GM23248 (cell line): ENCODE data around the gene PRUNE2. TPM values are rescaled to one million over a fixed set of nuclear protein-coding genes. Genes with fewer than 3 reads are reported as not detected.

Experiments used
- DNase-seq: peaks from one replicate; pipeline ENCODE4 v3.0.0-alpha.2; 2015
- H2AFZ ChIP-seq: fragments of 200-600 bp; sonication (generic); 2 replicates; pipeline ENCODE4 v1.6.1; 2016; ENCODE audit warnings: antibody characterized with exemption
- H3F3A ChIP-seq: fragments of 200-600 bp; sonication (generic); 2 replicates; pipeline ENCODE4 v1.6.1; 2016; ENCODE audit warnings: mild to moderate bottlenecking, antibody characterized with exemption, mixed run types; ENCODE audit not compliant: insufficient read depth
- H3K27ac ChIP-seq: fragments of 200-600 bp; sonication (generic); 2 replicates; pipeline ENCODE4 v1.5.1; 2016; ENCODE audit warnings: mild to moderate bottlenecking
- H3K27me3 ChIP-seq: fragments of 200-600 bp; sonication (generic); replicated peaks from 2 replicates; pipeline ENCODE4 v1.6.1; 2016; ENCODE audit warnings: mild to moderate bottlenecking; ENCODE audit not compliant: insufficient read depth
- H3K36me3 ChIP-seq: fragments of 200-600 bp; sonication (generic); 2 replicates; pipeline ENCODE4 v1.6.1; 2016; ENCODE audit warnings: low read depth, mild to moderate bottlenecking
- H3K4me1 ChIP-seq: fragments of 200-600 bp; sonication (generic); 2 replicates; pipeline ENCODE4 v1.6.1; 2016; ENCODE audit warnings: mild to moderate bottlenecking; ENCODE audit not compliant: insufficient read depth
- H3K4me2 ChIP-seq: fragments of 200-600 bp; sonication (generic); one replicate; pipeline ENCODE4 v1.6.1; 2016; ENCODE audit warnings: mild to moderate bottlenecking; ENCODE audit not compliant: unreplicated experiment
- H3K4me3 ChIP-seq: fragments of 200-600 bp; sonication (generic); 2 replicates; pipeline ENCODE4 v1.5.1; 2016; ENCODE audit warnings: mild to moderate bottlenecking
- H3K79me2 ChIP-seq: fragments of 200-600 bp; sonication (generic); 2 replicates; pipeline ENCODE4 v1.6.1; 2016; ENCODE audit warnings: mild to moderate bottlenecking; ENCODE audit not compliant: insufficient read depth
- H3K9ac ChIP-seq: fragments of 200-600 bp; sonication (generic); 2 replicates; pipeline ENCODE4 v1.6.1; 2016; ENCODE audit warnings: mild to moderate bottlenecking
- H3K9me2 ChIP-seq: fragments of 200-600 bp; sonication (generic); 2 replicates; pipeline ENCODE4 v1.6.1; 2016; ENCODE audit warnings: mixed run types, mild to moderate bottlenecking, moderate library complexity; ENCODE audit not compliant: insufficient read depth
- H3K9me3 ChIP-seq: fragments of 200-600 bp; sonication (generic); one replicate; pipeline ENCODE4 v1.6.1; 2017; ENCODE audit warnings: low read depth
- H4K20me1 ChIP-seq: fragments of 200-600 bp; sonication (generic); 2 replicates; pipeline ENCODE4 v1.6.0; 2016; ENCODE audit not compliant: insufficient read depth
- EZH2 ChIP-seq: fragments of 200-600 bp; sonication (generic); IDR thresholded peaks from 2 replicates; pipeline ENCODE4 v1.6.1; 2018; ENCODE audit warnings: antibody characterized with exemption, mild to moderate bottlenecking; ENCODE audit not compliant: insufficient read depth, poor library complexity, severe bottlenecking
- EZH2phosphoT487 ChIP-seq: fragments of 200-600 bp; sonication (generic); IDR thresholded peaks from 2 replicates; pipeline ENCODE4 v1.6.1; 2018; ENCODE audit warnings: antibody characterized with exemption, moderate library complexity, mild to moderate bottlenecking, low read depth; ENCODE audit not compliant: insufficient read depth
- WGBS, 2 experiments: methylation state at CpG; one replicate each; pipeline ENCODE4 v1.1.6; 2015 to 2017; ENCODE audit warnings: low lambda C conversion rate in 2 of 2, low coverage in 1 of 2; ENCODE audit errors: missing lambda C conversion rate in 2 of 2; 5-methylcytosine and 5-hydroxymethylcytosine counted together
- in situ Hi-C: fragments of 300-500 bp; cut with MboI; formaldehyde crosslinking; loops from 2 replicates; pipeline ENCODE4 v1.15.0; 2020
- polyA plus RNA-seq: library from polyadenylated mRNA; unstranded; fragments of >200 nt; fragmentation: Nextera tagmentation; extraction: Ambion mirVana; gene quantifications from 2 replicates; pipeline ENCODE4 v1.2.1, GENCODE V29; 2016
- total RNA-seq: library from RNA; depleted of rRNA; stranded (reverse); fragments of >200 nt; shearing (Covaris generic); gene quantifications from 2 replicates; pipeline ENCODE4 v1.2.3, GENCODE V29; 2014

Gene PRUNE2
- total and polyA plus RNA-seq, 2 experiments from 2014 or later, result 2.0 to 8.8 TPM

DNA sequence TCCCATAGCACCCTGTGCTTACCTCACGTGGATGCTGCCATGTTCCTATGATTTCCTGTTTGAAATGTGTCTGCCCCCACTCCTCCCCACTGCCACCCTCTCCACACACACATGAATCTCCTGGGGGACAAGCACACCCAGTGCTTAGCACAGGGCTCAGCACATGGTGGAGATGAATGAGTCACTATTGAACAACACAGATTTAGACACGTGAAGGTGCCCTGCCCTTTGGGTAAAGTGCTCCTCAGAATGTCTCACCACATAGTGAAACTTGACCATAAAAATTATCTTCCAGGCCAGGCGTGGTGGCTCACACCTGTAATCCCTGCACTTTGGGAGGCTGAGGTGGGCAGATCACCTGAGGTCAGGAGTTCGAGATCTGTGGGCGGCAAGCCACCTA lies 240.5 kb downstream of the PRUNE2 start:
- Histone ChIP-seq H3K27me3 (no peaks in the 10 kb centered on the region), H3K9ac (no peak overlapping the region), H3F3A (peaks cover 6% of the 10 kb centered on the region; the same call in 1 of the 2 replicates), H2AFZ (no peak overlapping the region), H4K20me1 (no peaks in the 10 kb centered on the region), H3K36me3 (no peaks in the 10 kb centered on the region), H3K79me2 (no peaks in the 10 kb centered on the region), H3K9me2 (no peaks in the 10 kb centered on the region), H3K9me3 (no peaks in the 10 kb centered on the region), H3K27ac (no peak overlapping the region), H3K4me3 (no peak overlapping the region), H3K4me1 (peaks cover 17% of the 10 kb centered on the region), H3K4me2 (no peak overlapping the region)
- TF ChIP-seq EZH2phosphoT487, result no peak
- TF ChIP-seq EZH2, result no peak
- DNase-seq, result no peak
- in situ Hi-C loops, result no loop called here
- 89 to 92% methylated on average over 5 of the region's 5 CpGs for WGBS, 2 experiments

- H3K4me2 ChIP-seq, result no peak overlapping the region
- peaks cover 17% of the 10 kb centered on the region for H3K4me1 ChIP-seq
- no peak overlapping the region for H3K27ac ChIP-seq
- no peaks in the 10 kb centered on the region for H3K27me3 ChIP-seq
- no peak for DNase-seq
- H4K20me1 ChIP-seq, result no peaks in the 10 kb centered on the region
- H3K9me3 ChIP-seq, result no peaks in the 10 kb centered on the region
- in situ Hi-C loops, result loop anchor here (5.0 kb wide), 1 partner anchor 217 kb away; no protein-coding TSS in a partner anchor
- 58 to 78% methylated on average over 1 of the region's 1 CpG for WGBS, 2 experiments
- H3K36me3 ChIP-seq, result no peaks in the 10 kb centered on the region
- no peak overlapping the region for H2AFZ ChIP-seq
- H3F3A ChIP-seq, result peaks cover 6% of the 10 kb centered on the region; the same call in 1 of the 2 replicates
- no peaks in the 10 kb centered on the region for H3K79me2 ChIP-seq
- no peaks in the 10 kb centered on the region for H3K9me2 ChIP-seq
- H3K4me3 ChIP-seq, result no peak overlapping the region
- TF ChIP-seq EZH2 (no peak), EZH2phosphoT487 (no peak)
- no peak overlapping the region for H3K9ac ChIP-seq
Measured at GRCh38 chr9:76664120-76664519, 241.8 kb downstream of the PRUNE2 start.

DNA sequence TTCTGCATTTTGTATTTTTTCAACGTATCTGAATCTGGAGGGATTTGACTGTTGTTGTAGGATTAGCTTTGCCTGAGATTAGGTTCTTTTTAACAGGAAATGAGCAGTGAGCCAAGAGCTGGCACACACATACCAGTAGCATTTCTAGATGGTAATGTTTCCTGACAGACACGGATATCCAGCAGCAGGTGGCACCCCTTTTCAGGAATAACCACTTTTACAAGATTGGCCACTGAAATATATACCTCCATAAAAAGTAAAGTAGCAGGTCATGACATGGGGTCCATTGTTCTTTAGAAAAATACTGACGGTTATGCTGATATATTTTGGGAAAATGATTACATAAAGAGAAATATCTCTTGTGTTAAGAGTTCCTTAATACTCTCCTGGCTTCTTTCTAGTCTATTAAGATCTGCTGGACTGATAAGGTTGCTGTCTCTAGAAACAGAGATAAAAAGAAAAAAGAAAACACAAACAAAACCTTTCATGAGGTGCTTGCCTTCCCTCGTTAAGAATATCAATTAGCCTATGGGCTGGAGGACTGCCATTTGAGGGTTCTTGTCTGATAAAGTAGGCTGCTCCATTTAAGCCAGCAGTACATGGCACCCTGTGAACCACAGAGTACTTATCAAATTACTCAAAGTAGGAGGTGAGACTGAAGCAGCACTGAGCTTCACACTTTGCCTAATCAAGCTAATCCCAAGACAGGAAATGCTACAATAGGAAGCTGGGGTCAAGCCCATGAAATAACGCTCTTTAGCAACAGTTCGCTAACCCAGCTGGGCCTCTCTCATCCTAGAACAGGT lies 243.2 kb downstream of the PRUNE2 start:
- H3K4me3 ChIP-seq, result no peak overlapping the region
- no peak overlapping the region for H2AFZ ChIP-seq
- peaks cover 17% of the 10 kb centered on the region for H3K4me1 ChIP-seq
- no peak overlapping the region for H3K27ac ChIP-seq
- no peaks in the 10 kb centered on the region for H3K9me2 ChIP-seq
- 67 to 73% methylated on average over 6 of the region's 6 CpGs for WGBS, 2 experiments
- TF ChIP-seq EZH2, result no peak
- TF ChIP-seq EZH2phosphoT487, result no peak
- H3K36me3 ChIP-seq, result no peaks in the 10 kb centered on the region
- no peaks in the 10 kb centered on the region for H3K9me3 ChIP-seq
- in situ Hi-C loops, result loop anchor here (5.0 kb wide), 1 partner anchor 215 kb away; no protein-coding TSS in a partner anchor
- H3K9ac ChIP-seq, result no peak overlapping the region
- DNase-seq, result no peak
- H3F3A ChIP-seq, result peaks cover 2% of the 10 kb centered on the region; the same call in 1 of the 2 replicates
- no peaks in the 10 kb centered on the region for H4K20me1 ChIP-seq
- no peak overlapping the region for H3K4me2 ChIP-seq
- no peaks in the 10 kb centered on the region for H3K27me3 ChIP-seq
- H3K79me2 ChIP-seq, result no peaks in the 10 kb centered on the region

GRCh38 chr9:76658510-76659231 lies 247.2 kb downstream of the PRUNE2 start:
- Histone ChIP-seq H4K20me1 (no peaks in the 10 kb centered on the region), H3K9me3 (no peaks in the 10 kb centered on the region), H3K9me2 (no peaks in the 10 kb centered on the region), H3K27me3 (no peaks in the 10 kb centered on the region), H3F3A (peaks cover 28% of the 10 kb centered on the region), H3K79me2 (no peaks in the 10 kb centered on the region), H3K36me3 (no peaks in the 10 kb centered on the region), H3K27ac (no peak overlapping the region), H3K4me2 (no peak overlapping the region), H3K4me3 (no peak overlapping the region), H2AFZ (no peak overlapping the region), H3K9ac (no peak overlapping the region), H3K4me1 (peaks cover 41% of the 10 kb centered on the region)
- TF ChIP-seq EZH2 (no peak), EZH2phosphoT487 (no peak)
- in situ Hi-C loops, result no loop called here
- peak; percentile 74 for DNase-seq
- WGBS, 2 experiments, result 50 to 54% methylated on average over 6 of the region's 6 CpGs
